Epithelial cell of esophagus (primary cell): ENCODE measurements around the gene HTT.

Experiments
- DNase-seq: peaks from one replicate; pipeline ENCODE4 v3.0.0; 2010; ENCODE audit warnings: low read depth
- H3K4me3 ChIP-seq: 2 replicates; pipeline ENCODE4 v1.5.1; 2011; ENCODE audit warnings: mild to moderate bottlenecking, low read length, control low read depth
- CTCF ChIP-seq: IDR thresholded peaks from 2 replicates; pipeline ENCODE4 v1.5.1; 2011; ENCODE audit warnings: low read depth, mild to moderate bottlenecking, low read length, control low read depth, inconsistent platforms; ENCODE audit not compliant: insufficient read depth; ENCODE audit errors: missing control alignments

The HTT gene

GRCh38 chr4:3228881-3229280, 154.4 kb downstream of the HTT start:
- H3K4me3 ChIP-seq, result no peak overlapping the region
- TF ChIP-seq CTCF, result no peak
- no peak for DNase-seq

DNA sequence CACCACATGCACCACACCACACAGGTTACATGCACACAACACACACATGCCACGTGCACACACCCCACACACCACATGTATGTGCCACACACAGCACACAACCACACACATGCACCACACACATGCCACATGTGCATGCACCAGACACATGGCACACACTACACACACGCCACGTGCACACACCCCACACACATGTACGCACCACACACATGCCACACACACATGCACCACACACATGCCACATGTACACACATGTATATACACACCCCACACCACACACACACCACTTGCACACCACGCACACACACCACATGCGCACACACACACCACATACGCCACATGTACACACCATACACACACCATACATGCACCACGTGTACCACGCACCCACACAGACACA, 154.8 kb downstream of the HTT start:
- TF ChIP-seq CTCF, result no peak
- no peak overlapping the region for H3K4me3 ChIP-seq
- DNase-seq, result no peak

DNA sequence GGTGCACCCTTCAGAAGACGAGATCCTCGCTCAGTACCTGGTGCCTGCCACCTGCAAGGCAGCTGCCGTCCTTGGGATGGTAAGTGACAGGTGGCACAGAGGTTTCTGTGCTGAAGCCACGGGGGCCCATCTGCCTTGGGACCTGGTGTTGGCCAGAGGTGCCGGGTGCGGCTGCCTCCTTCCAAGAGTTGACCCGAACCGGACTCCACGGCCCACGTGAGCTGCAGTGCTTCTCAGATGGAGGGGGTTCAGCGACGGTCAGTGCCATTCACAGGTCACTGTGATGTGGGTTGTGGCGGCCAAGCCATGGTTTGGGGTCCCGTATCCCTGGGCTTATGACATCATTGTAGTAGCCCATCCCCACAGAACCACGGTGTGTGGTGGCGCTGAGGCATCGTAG, 155.5 kb downstream of the HTT start:
- TF ChIP-seq CTCF, result no peak
- no peak overlapping the region for H3K4me3 ChIP-seq
- no peak for DNase-seq

- TF ChIP-seq CTCF, result no peak
- peak; percentile 31 for DNase-seq
- H3K4me3 ChIP-seq, result no peak overlapping the region
These were observed 157.0 kb downstream of the HTT start for GRCh38 chr4:3231471-3231870.

- TF ChIP-seq CTCF, result no peak
- H3K4me3 ChIP-seq, result no peak overlapping the region
- no peak for DNase-seq
These were observed 157.5 kb downstream of the HTT start for GRCh38 chr4:3232001-3232400.

GRCh38 chr4:3232871-3233271, 158.4 kb downstream of the HTT start:
- H3K4me3 ChIP-seq, result no peak overlapping the region
- DNase-seq, result no peak
- no peak for TF ChIP-seq CTCF

- H3K4me3 ChIP-seq, result no peak overlapping the region
- DNase-seq, result peak; percentile 29
- TF ChIP-seq CTCF, result no peak
These were observed 159.1 kb downstream of the HTT start for GRCh38 chr4:3233391-3234071.
